Uterus (tissue), 2 donors: ENCODE measurements around the gene PSTPIP1.

Experiments used
- POLR2A ChIP-seq, 2 donors: fragments of 450-650 bp; IDR thresholded peaks; one replicate each; pipeline ENCODE4 v1.6.1; 2016; ENCODE audit warnings: antibody characterized with exemption in 2 of 2, mild to moderate bottlenecking in 1 of 2, moderate library complexity in 1 of 2
- TF ChIP-seq, protein P1 (sequence below), 4 experiments: fragments of 200-600 bp in 2 of 4; fragments of 450-650 bp in 2 of 4; sonication (generic) in 2 of 4; IDR thresholded peaks; one replicate each; pipeline ENCODE4 v1.5.1; 2016 to 2019; ENCODE audit warnings: antibody characterized with exemption in 4 of 4, mild to moderate bottlenecking in 2 of 4, moderate library complexity in 1 of 4

DNA sequence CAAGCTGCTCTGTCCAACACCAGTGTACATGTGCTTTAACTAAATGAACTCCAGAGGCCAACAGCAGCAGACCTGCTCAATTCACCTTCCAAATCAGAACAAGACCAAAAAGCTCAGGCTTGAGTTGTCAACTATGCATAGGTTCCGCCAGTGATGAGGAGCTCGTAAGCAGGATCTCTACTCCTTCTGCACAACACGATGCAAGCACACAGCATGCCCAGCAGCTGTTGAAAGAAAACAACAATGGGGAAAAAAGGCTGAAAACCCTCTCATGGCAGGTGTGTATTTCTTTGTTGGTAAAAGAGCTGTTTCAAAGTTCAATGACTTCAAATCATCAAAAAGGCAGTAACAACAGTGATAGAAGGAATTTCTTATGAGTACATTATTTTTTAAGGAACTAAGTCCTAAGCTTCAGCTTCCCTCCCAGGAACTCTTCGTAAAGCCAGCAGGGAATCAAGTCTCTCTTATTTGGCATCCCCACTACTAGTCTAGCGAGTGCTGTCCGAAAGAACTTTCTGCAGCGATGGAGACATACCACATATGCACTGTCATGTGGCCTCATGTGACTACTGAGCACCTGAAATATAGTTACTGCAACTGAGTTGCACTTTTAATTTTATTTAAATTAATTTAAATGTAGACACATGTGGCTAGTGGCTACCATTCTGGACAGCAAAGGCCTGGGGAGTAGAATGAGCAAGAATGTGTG, 51.9 kb downstream of the PSTPIP1 start:
- TF ChIP-seq POLR2A (IDR thresholded peaks at IDR 0.05), result no peak
- TF ChIP-seq, protein P1, sequence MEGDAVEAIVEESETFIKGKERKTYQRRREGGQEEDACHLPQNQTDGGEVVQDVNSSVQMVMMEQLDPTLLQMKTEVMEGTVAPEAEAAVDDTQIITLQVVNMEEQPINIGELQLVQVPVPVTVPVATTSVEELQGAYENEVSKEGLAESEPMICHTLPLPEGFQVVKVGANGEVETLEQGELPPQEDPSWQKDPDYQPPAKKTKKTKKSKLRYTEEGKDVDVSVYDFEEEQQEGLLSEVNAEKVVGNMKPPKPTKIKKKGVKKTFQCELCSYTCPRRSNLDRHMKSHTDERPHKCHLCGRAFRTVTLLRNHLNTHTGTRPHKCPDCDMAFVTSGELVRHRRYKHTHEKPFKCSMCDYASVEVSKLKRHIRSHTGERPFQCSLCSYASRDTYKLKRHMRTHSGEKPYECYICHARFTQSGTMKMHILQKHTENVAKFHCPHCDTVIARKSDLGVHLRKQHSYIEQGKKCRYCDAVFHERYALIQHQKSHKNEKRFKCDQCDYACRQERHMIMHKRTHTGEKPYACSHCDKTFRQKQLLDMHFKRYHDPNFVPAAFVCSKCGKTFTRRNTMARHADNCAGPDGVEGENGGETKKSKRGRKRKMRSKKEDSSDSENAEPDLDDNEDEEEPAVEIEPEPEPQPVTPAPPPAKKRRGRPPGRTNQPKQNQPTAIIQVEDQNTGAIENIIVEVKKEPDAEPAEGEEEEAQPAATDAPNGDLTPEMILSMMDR (IDR thresholded peaks at IDR 0.05), result no peak
